K562 (cell line): ENCODE results near the gene UNC93B1. TPM values are rescaled to one million over a fixed set of nuclear protein-coding genes. Genes with fewer than 3 reads are reported as not detected.

ENCODE experiments used
- AFF4 ChIP-seq: sonication (generic); formaldehyde crosslinking; IDR thresholded peaks from 2 replicates; pipeline ENCODE4 v1.8.0; 2023; ENCODE audit warnings: mild to moderate bottlenecking, missing genetic modification reagents
- ESRRA ChIP-seq: fragments of 450-650 bp; IDR thresholded peaks from 2 replicates; pipeline ENCODE4 v1.6.1; 2014; ENCODE audit warnings: low read depth, mild to moderate bottlenecking, moderate library complexity, borderline replicate concordance
- GMEB1 ChIP-seq: fragments of 250-450 bp; sonication (Bioruptor Pico); IDR thresholded peaks from 2 replicates; pipeline ENCODE4 v1.4.0; 2020; ENCODE audit warnings: mild to moderate bottlenecking
- GTF2F1 ChIP-seq: IDR thresholded peaks from 2 replicates; pipeline ENCODE4 v1.6.1; 2011; ENCODE audit warnings: low read depth, low read length, improper control_type of control experiment
- HMG20A ChIP-seq: fragments of 450-650 bp; formaldehyde crosslinking; conservative IDR thresholded peaks from 2 replicates; pipeline ENCODE4 v1.4.0; 2020; ENCODE audit warnings: mild to moderate bottlenecking, mixed read lengths
- HMGXB4 ChIP-seq: sonication (generic); formaldehyde crosslinking; IDR thresholded peaks from 2 replicates; pipeline ENCODE4 v1.8.1; 2023; ENCODE audit warnings: mild to moderate bottlenecking, missing genetic modification reagents
- KAT7 ChIP-seq: sonication (generic); formaldehyde crosslinking; IDR thresholded peaks from 2 replicates; pipeline ENCODE4 v1.8.0; 2022; ENCODE audit warnings: missing genetic modification reagents, mild to moderate bottlenecking, borderline replicate concordance
- NR1H2 ChIP-seq: sonication (generic); formaldehyde crosslinking; IDR thresholded peaks from 2 replicates; pipeline ENCODE4 v1.4.0; 2020; ENCODE audit warnings: mild to moderate bottlenecking, missing genetic modification reagents
- NRF1 ChIP-seq, 2 experiments: fragments of 450-650 bp; IDR thresholded peaks in 1 of 2; conservative IDR thresholded peaks in 1 of 2; 2 replicates each; pipeline ENCODE4 v1.6.1; 2014; ENCODE audit warnings: mild to moderate bottlenecking in 2 of 2
- POLR2B ChIP-seq: fragments of 450-650 bp; IDR thresholded peaks from 2 replicates; pipeline ENCODE4 v1.6.1; 2018; ENCODE audit warnings: low read depth; ENCODE audit not compliant: partially characterized antibody
- SRSF9 ChIP-seq: fragments of 200-400 bp; formaldehyde crosslinking; IDR thresholded peaks from 2 replicates; pipeline ENCODE4 v1.6.1; 2017; ENCODE audit warnings: low read depth, low read length, borderline replicate concordance
- VEZF1 ChIP-seq: fragments of 200-800 bp; sonication (Bioruptor generic); IDR thresholded peaks from 2 replicates; pipeline ENCODE4 v1.6.1; 2017; ENCODE audit warnings: missing genetic modification characterization, missing compliant biosample characterization
- ZFX ChIP-seq: sonication (generic); formaldehyde crosslinking; IDR thresholded peaks from 2 replicates; pipeline ENCODE4 v1.8.0; 2022; ENCODE audit warnings: mild to moderate bottlenecking, missing genetic modification reagents, moderate library complexity
- ZNF121 ChIP-seq: sonication (generic); formaldehyde crosslinking; conservative IDR thresholded peaks from 2 replicates; pipeline ENCODE4 v1.8.0; 2022; ENCODE audit warnings: missing genetic modification reagents
- polyA plus RNA-seq, 8 experiments: library from polyadenylated mRNA; depleted of rRNA in 4 of 8; stranded (reverse) in 5 of 8; unstranded in 3 of 8; fragments of >200 nt; fragmentation: Nextera tagmentation in 2 of 8; fragmentation: Illumina TruSeq in 1 of 8; extraction: Ambion mirVana in 2 of 8; extraction: Trizol in 1 of 8; gene quantifications; 2 replicates each; pipeline versions ENCODE4 v1.2.1 to v1.2.3, GENCODE V29; 2011 to 2014; ENCODE audit warnings: inconsistent platforms in 1 of 8, missing spikeins in 1 of 8
- total RNA-seq, 7 experiments: library from RNA; depleted of rRNA in 6 of 7; stranded (reverse); fragments of >200 nt in 6 of 7; fragmentation: Illumina TruSeq in 2 of 7; extraction: Trizol in 2 of 7; gene quantifications; 2 replicates each; pipeline versions ENCODE4 v1.2.1 to v1.2.3, GENCODE V29; 2011 to 2021; ENCODE audit warnings: low replicate concordance in 1 of 7
- TF ChIP-seq, protein P1 (sequence below): fragments of 450-650 bp; conservative IDR thresholded peaks from 2 replicates; pipeline ENCODE4 v1.6.1; 2016; ENCODE audit warnings: missing genetic modification characterization, low read depth, mild to moderate bottlenecking, control low read depth, missing compliant biosample characterization

The UNC93B1 gene
- total and polyA plus RNA-seq, 9 of the 15 experiments (the other 6 are each of a cell fraction or from before 2014, with no cell fraction given): 0.10 to 13.6 (median 6.5) TPM

DNA sequence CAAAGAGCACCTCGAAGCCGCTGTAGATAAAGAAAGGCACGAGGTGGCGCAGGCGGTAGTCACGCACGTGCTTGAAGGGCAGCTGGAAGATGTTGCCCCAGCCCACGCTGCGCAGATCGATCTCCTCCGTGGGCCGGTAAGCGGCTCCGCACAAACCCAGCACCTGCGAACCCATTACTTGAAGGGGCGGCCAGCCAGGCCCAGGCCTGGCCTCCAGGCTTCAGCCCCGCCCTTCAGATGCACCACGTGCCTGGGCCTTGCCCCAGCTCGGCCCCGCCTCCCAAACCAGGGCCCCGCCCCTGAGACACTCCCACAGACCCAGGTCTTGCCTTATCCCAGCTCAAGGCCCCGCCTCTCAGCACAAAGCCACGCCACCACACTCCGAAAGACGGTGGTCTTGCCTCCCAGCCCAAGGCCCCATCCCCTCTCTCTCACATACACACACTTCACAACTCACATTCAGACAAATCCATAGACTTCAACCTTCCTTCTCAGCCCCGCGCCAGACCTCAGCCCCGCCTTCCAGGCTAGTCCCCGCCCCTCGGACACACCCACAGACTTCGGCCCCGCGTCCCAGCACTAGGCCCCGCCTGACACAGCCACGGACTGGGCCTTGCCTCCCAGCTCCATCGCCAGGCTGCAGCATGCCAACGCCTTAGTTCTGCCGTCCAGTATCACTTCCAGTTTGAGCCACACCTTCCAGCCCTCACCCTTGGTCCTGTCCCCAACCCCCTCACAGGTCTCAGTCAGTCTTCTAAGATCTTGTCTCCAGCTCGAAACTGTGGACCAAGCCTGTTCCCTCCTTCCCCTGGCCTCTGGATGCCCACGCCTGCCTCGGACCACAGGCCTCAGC lies 7.0 kb downstream of the UNC93B1 start (continued):
- TF ChIP-seq, protein P1, sequence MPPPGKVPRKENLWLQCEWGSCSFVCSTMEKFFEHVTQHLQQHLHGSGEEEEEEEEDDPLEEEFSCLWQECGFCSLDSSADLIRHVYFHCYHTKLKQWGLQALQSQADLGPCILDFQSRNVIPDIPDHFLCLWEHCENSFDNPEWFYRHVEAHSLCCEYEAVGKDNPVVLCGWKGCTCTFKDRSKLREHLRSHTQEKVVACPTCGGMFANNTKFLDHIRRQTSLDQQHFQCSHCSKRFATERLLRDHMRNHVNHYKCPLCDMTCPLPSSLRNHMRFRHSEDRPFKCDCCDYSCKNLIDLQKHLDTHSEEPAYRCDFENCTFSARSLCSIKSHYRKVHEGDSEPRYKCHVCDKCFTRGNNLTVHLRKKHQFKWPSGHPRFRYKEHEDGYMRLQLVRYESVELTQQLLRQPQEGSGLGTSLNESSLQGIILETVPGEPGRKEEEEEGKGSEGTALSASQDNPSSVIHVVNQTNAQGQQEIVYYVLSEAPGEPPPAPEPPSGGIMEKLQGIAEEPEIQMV (tag): no peak
- TF ChIP-seq VEZF1 (CRISPR knock-in tag) (peak; percentile 64), GTF2F1 (no peak), NRF1 (conservative IDR thresholded peaks at IDR 0.05 in 1 of 2, IDR thresholded peaks at IDR 0.05 in 1 of 2) (peak; percentile 58 to 69), HMGXB4 (CRISPR knock-in tag) (0 out of 2 replicates have a peak, but pooled peaks have one; percentile 13), AFF4 (CRISPR knock-in tag) (no peak), GMEB1 (no peak), HMG20A (CRISPR knock-in tag) (no peak), POLR2B (peak; percentile 44), NR1H2 (CRISPR knock-in tag) (0 out of 2 replicates have a peak, but pooled peaks have one; percentile 52), ESRRA (no peak), ZNF121 (CRISPR knock-in tag) (no peak), ZFX (CRISPR knock-in tag) (peak; percentile 83), SRSF9 (no peak), KAT7 (CRISPR knock-in tag) (no peak)
